ENCODE data around the gene TNIP1.
A peak's percentile ranks its signal among the peaks of the same experiment; 100 is the strongest.

TNIP1 gene

DNA sequence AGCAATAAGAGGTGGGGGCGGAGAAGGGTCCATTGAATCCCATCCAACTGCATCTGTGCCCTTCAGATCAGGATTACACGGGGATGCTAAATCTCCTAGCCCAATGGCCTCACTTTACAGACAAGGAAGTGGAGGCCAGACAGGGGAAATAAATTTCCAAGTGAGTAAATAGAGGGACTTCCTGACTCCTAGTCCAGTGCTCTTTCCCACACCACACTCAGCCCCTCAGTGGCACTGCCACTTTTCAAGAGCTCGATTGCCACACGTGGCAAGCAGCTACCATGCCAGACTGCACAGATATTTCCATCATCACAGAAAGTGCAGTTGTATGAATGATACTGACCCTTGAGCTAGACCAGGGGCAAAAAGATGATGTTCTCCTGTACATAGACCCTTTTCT lies 8.2 kb upstream of the TNIP1 start:
- H3K27ac ChIP-seq = no peak overlapping the region
- H3K4me3 ChIP-seq = no peak overlapping the region

DNA sequence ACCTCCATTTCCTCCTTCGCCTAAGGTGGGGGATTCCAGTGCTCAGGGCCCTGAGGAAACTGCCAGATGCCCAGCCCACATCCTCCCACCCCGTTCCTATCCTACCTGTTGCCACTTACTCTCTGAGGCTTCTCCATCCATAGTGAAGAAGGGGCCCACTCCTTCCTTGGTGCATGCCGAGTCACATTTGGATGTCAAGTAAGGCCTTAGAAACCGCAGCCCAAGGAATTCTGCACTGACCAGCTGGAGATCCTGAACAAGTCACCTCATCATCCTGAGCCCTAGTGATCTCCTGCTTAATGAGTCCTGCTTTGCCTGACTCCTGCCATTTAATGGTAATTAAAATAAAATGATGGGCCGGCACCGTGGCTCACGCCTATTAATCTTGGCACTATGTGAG lies 6.7 kb upstream of the TNIP1 start:
- H3K4me3 ChIP-seq = no peak overlapping the region
- peak overlapping the region in 13 of 21 experiments; percentile 52 to 100 (median 80) for H3K27ac ChIP-seq

DNA sequence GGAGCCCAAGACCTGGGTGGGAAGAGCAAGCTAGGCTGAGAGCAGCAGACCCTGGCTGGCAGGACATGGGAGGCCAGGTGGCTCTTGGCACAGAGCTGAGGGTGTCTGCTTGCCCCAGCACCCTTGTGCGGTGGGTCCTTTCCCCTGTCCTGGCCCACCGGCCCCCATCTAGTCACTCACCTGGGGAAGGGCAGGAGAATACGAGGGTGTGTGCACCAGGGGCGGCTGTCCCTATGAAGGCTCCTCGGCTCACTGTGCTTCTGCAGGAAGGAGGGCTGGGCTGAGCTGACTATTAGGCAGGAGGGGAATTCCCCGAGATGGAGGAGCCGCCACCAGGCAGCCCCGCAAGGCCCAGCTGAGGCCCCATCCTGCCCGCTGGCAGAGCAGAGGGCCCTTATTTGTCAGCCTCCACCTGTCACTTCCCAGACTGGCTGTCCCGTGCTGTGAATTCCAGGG lies 6.1 kb upstream of the TNIP1 start:
- H3K4me3 ChIP-seq = peak overlapping the region in 6 of 7 experiments; percentile 14 to 41 (median 25)
- H3K27ac ChIP-seq = peak overlapping the region in 19 of 21 experiments; percentile 52 to 100 (median 77)

DNA sequence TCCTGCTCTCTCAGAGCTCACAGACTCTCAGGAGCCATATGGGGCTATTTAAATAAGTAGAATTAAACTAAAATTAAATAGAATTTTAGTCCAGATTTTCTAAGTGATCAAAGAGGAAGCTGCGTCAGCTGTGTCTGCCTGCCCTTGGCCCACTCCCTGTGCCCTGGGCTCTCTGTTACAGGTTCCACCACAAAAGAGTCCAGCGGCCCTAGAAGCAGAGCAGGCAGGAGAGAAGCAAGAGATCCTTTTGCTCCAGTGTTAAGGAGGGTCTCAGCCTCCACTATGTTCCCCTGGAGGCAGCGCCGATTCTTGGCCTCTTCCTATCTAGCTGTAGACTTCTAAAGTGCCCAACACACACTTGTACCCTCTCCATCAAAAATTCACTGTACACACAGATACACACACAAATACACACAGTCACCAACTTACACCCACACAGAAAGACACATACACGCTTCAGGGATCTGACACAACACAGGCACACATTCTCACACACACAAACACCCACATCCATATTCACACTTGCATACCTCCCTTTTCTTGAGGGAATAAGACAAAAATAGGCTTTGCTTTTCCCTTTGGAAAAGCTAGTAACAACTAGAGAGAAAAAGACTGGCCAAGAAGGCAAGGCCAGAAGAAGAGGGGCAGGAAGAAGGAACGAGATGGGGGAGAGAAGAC lies 5.5 kb upstream of the TNIP1 start:
- Histone ChIP-seq H3K4me3 (peak overlapping the region in 6 of 7 experiments; percentile 14 to 41 (median 25)), H3K27ac (peak overlapping the region in 20 of 21 experiments; percentile 53 to 100 (median 77))

DNA sequence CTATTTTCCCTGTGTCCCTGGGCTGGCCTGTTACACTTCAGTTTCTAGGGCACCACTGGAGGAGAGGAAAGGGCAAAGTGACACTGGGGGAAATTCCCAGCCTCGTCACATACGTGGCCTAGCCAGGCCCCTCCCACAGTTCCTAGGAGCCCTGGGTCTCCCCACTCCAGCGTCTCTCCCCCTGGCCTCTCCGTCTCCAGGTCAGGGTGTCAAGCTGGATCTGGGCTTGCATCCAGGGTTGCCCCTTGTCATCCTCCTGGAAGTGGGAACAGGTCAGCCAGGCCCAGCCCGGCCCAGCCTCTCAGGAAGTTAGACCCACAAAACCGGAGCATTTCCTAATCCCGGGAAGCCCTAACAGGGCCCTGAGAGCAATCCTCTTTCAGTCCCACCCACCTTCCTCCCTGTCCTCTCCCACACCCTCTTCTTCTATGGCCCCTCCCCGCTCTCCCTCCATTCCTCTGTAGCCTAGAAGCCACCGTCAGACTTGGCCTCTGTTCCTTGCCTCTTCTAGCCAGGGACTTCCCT lies 4.7 kb upstream of the TNIP1 start:
- Histone ChIP-seq H3K4me3 (peak overlapping the region in 3 of 7 experiments; percentile 14 to 41 (median 30)), H3K27ac (peak overlapping the region in 20 of 21 experiments; percentile 53 to 100 (median 77))

DNA sequence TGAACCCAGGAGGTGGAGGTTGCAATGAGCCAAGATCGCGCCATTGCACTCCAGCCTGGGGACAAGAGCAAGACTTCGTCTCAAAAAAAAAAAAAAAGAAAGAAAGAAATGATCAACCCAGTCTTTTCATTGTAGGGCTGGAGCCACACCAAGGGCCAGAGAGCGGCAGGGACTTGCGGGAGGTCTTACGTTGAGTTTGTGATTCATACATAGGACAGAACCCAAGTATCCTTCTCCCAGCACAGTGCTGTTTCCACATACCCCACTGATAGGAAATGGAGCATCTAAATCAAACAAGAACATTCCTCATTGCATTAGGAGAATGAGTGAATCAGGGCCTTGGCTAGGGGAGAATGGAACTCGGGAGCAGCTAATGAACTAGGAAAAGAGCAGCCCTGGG lies 3.5 kb upstream of the TNIP1 start:
- Histone ChIP-seq H3K27ac (peak overlapping the region in 14 of 21 experiments; percentile 51 to 100 (median 80)), H3K4me3 (no peak overlapping the region)

DNA sequence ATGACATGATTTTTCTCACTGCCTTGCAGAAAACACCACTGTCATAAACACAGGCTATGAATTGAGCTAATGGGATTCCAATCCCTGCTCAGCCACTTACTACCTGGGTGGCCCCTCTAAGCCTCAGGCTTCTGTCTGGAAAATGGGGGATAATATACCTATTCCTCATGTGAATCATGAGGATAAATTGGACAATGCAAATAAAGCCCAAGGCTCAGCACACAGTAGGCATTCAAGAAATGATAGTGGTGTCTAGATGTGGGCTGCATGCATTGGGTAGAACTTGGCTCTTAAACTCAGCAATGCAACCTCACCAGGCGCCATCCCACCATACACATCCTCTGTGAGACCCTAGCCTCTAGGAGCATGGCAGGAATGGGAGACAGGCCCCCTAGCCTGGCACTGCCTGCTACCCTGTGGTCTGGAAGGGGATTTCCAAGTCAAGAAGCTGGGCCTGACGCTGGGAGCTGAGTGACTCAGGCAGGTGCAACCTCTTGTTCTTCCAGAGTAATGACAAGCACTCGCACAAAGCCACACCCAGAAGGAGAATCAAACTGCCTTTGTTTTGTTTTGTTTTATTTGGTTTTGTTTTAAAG lies 2.3 kb upstream of the TNIP1 start:
- H3K4me3 ChIP-seq = no peak overlapping the region
- peak overlapping the region in 19 of 21 experiments; percentile 29 to 100 (median 96) for H3K27ac ChIP-seq

DNA sequence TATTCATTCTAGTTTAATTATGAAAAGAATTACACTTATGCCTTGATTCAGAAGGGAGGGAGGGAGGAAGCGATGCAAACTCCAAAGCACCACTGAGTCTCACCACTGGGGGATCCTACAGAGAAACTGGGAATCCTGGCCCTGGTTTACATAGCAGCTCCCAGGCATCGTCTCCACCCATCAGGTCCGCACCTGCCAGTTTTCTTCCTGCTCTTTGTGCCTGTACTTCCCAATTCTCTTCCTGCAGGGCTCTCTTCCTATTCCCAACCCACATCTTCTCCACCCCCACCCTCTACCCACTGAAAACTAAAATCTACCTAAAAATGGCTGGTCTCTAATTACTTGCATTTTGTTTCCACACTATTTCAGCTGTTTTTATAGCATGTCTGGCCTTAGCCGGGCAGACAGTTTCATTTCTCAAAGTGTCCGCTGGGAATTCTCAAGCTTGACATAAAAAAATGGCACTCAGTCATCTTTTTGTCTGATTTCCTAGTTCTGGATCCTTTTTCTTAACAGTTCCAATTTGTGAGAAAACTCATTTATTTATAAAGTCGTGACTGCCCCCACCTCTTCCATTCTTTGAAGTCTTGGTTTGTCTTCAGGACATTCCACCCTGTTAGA lies 1.6 kb upstream of the TNIP1 start:
- Histone ChIP-seq H3K27ac (peak overlapping the region in 19 of 21 experiments; percentile 35 to 100 (median 99)), H3K4me3 (peak overlapping the region in 1 of 7 experiments; percentile 92)

DNA sequence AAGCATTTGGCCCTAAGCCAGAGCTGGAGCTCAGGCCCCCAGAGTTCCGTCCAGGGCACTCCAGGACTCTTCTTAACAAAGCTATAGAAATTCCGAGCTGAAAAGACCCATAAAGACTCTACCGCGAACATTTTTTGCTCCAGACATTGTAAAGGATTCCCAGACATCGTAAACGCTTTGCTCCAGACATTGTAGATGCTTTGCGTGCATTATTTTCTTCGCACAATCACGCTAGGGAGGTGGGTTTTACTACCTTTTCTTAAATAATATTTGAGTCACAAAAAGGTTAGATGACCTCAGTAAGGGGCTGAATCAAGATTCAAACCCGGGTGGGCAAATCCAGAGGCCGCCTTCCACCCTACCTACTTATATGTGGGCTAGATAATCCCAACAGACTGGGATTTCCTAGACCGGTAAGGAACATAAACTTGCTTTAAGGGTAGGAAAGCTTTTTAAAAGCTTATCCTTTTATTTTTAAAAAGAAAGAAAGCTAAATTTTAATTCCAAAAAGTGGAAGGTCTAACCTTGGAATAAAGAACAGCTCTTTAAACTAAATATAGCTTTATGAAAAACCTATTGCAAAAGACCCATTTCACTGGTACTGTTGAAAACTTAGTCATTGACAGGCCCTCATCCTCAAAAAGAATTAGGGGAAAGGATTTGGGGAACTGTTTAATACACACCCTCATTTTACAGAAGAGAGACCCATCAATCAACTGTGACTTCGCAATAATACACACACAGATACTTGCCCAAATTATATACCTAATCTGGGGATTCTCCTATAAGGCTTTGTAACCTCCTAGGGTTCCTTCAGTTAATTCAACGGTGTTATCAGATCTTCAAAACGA lies 822 bp upstream of the TNIP1 start:
- Histone ChIP-seq H3K4me3 (peak overlapping the region; percentile 56 to 96 (median 81)), H3K27ac (peak overlapping the region; percentile 85 to 100 (median 99))

DNA sequence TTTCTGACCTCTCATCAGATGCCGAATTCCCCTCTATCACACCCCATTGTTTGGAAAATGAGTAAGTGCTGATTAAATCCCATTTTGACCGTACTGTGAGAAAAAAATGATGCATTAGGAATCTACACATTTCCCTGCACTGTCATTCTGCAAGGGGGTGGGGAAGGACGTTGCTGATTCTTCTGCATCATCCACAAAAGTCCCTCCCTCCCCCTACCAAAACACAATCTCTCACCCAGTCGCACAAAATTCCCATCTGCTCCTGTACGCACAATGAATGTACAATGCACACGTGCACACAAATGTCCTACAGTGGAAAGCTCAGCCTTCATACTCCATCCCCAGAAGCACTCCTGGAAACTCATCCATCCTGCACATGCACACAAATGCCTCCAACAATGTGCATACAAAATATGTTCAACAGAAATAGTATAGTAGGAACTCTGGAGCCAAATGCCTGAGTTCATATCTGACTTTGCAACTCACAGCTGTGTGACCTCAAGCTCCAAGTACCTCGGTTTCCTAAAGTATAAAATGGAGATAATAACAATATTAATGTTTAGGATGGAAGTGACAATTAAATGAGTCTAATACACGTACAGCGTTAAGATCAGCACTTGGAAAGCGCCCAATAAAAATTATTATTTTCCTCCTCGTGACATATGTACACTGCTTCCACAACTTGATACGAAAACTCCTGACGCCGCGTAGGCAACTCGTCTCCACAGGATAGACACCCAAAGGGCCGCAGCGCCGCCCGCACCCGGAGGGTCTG lies 809 bp downstream of the TNIP1 start:
- Histone ChIP-seq H3K27ac (peak overlapping the region; percentile 85 to 100 (median 99)), H3K4me3 (peak overlapping the region; percentile 56 to 96 (median 81))

DNA sequence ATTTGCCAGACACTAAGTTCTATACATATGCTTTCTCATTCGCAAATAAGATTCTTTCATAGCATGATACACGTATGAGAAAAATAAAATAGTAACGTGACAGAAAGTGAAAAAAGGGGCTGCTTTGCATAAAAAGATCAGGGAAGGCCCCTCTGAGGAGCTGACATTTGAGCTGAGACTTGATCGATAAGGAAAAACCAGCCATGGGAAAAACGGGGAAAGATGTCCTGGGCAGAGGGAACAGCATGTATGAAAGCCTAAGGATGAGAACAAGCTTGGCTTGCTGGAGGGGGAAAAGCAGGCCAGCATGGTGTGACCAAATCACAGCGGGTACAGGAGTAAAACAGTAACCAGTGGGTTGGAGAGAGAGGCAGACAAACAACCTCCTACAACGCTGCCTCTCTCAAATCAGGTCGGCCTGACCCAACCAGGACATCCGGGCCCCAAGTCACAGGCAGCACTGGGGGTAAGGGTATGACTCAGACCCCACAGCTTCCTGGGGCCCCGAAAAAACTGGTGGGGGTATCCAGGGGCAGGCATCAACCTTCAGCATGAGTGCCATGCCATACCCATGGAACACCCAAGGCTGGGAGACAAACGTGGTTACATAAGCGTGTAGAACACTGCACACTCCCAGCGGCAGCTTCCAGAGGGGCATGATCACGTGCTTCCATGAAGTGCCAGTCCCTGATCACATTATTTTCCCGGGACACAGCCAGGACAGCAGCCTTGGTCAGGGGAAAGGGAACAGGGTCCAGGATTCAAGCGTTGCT lies 2.2 kb downstream of the TNIP1 start:
- H3K27ac ChIP-seq = peak overlapping the region in 13 of 21 experiments; percentile 1 to 100 (median 39)
- H3K4me3 ChIP-seq = peak overlapping the region in 3 of 7 experiments; percentile 2 to 96 (median 92)

DNA sequence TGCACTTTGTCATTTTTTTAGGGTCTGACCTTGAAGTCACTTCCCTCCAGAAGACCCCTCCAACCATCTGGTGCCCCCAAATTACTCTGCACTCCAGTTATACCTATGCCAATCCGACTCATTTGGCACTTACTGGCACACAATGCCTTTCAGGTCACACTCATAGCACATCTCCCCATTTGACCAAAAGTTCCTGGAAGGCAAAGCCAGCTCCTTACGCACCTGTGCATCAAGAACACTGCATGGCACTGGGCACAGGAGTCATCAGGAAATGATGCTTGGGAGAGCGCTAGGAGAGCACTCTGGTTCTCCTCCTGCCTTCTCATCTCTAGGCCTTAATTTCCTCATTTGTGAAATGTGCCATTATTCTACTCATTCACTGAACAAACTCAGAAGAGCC lies 2.9 kb downstream of the TNIP1 start:
- Histone ChIP-seq H3K4me3 (peak overlapping the region in 1 of 7 experiments; percentile 92), H3K27ac (peak overlapping the region in 9 of 21 experiments; percentile 0 to 100 (median 47))

DNA sequence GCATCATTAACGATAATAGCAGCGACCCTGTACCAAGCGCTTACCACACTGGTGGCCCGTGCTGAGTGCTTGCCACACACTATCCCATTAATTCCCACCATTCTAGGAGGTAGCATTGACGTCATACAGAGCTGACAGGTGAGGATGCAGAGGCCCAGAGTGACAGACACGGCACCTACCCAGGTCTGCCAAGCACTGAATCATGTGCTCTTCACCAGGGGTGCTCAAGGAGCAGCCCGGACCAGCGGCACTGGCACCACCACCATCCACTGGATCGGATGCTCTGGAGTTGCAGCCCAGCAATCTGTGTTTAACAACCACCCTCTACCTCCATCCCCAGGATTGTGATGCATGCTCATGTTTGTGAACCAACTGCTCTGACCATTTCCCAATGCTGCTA lies 3.4 kb downstream of the TNIP1 start:
- H3K27ac ChIP-seq = peak overlapping the region in 3 of 21 experiments; percentile 35 to 100 (median 96)
- no peak overlapping the region for H3K4me3 ChIP-seq

DNA sequence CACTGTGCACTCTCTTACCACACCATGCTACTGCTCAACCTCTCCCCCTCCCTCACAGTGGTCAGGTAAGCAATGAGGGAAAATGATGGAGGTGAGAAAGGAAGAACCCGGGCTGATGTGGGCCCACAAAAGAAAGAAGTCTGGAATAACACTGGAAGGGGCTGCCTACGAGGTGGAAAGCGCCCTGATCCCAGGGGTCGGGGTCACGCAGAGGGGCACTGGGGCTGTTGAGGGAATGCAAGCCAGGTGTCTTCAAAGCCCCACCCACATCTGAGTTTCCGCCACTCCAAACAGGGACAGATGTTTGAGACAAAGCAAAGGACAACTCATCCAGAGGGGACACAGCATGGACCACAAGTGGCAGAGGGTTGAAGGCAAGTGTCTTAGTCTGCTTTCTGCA lies 4.2 kb downstream of the TNIP1 start:
- Histone ChIP-seq H3K27ac (peak overlapping the region in 10 of 21 experiments; percentile 10 to 100 (median 50)), H3K4me3 (no peak overlapping the region)

DNA sequence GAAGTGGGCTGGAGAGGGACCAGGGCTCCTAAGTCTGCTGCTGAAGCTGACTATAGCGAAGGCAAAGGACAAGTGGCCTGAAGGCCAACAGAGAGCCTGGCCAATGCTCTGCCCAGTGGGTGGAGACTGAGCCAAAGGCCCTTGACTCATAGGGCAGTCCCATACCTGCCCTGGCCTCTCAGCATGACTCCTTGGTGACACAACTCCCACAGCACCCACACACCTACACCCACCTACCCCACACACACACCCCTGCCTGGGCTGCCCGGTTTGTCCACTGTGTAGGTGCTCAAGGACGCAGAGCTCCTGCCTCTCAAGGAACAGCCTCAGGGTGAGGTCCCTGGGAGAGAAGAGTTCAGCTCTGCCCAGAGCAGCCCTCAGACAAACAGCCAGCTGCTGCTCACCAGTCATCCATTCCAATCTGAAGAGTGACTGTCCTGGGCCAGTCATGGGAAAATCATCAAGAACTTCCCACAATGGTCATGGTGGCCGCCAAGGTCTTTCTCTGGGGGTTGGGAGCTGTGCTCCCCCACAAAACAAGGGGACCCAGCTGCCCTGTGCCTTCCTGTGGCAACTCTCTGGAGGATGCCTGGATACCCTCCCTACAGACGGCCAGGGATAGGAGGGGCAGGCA lies 5.0 kb downstream of the TNIP1 start:
- H3K27ac ChIP-seq = peak overlapping the region in 14 of 21 experiments; percentile 3 to 100 (median 49)
- no peak overlapping the region for H3K4me3 ChIP-seq

DNA sequence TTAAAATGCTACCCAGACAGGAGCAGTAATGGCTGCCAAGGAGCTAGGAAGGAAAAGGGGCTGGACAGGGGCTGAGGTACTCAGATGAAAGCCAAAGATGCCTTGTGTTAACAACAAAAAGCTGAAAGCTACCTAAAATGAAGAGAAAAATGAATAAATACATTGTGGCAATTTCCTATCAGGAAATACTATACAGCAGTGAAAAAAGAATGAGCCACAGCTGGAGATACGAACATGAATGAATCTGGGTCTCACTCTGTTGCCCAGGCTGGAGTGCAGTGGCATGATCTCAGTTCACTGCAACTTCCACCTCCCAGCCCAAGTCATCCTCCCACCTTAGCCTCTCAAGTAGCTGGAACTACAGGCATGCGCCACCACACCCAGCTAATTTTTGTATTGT lies 6.3 kb downstream of the TNIP1 start:
- Histone ChIP-seq H3K27ac (peak overlapping the region in 2 of 21 experiments; percentile 14 to 21), H3K4me3 (no peak overlapping the region)

DNA sequence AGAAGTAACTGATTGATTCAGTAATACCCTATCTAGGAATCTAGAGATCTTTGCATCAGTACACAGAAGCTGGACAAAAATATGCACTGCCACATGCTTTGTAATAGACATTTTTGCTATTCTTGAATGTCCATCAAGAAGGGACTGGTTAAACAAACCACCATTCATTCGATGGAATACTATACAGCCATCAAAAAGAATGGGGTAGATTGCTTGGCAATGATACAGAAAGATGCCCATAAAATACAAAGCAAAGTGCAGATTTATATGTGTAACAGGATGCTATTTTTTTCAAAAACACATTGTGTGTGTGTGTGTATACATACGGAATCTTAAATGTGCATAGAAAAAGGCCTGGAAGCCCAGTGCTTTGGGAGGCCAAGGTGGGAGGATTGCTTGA lies 7.6 kb downstream of the TNIP1 start:
- no peak overlapping the region for H3K4me3 ChIP-seq
- no peak overlapping the region for H3K27ac ChIP-seq
